WERI-Rb-1 (cell line): Measurements from ENCODE around the gene TCF7L1.
A peak's percentile ranks its signal among the peaks of the same experiment; 100 is the strongest.

ENCODE experiments used
- DNase-seq: peaks from one replicate; pipeline ENCODE4 v3.0.0-alpha.2; 2020
- H3K27ac ChIP-seq: fragments of 250-450 bp; sonication (Bioruptor Pico); 2 replicates; pipeline ENCODE4 v1.5.1; 2020; ENCODE audit warnings: mild to moderate bottlenecking, moderate library complexity
- H3K27me3 ChIP-seq: fragments of 250-450 bp; sonication (Bioruptor Pico); 2 replicates; pipeline ENCODE4 v1.5.1; 2021; ENCODE audit warnings: mild to moderate bottlenecking, low read depth, moderate library complexity; ENCODE audit not compliant: insufficient read depth, severe bottlenecking
- H3K36me3 ChIP-seq: fragments of 250-450 bp; sonication (Bioruptor Pico); 2 replicates; pipeline ENCODE4 v1.5.1; 2020; ENCODE audit warnings: mild to moderate bottlenecking, moderate library complexity
- H3K4me3 ChIP-seq: 2 replicates; pipeline ENCODE4 v1.5.1; 2011; ENCODE audit warnings: low read depth, mild to moderate bottlenecking, control low read depth, low read length
- H3K9me3 ChIP-seq: fragments of 250-450 bp; sonication (Bioruptor Pico); 2 replicates; pipeline ENCODE4 v1.5.1; 2021; ENCODE audit warnings: mild to moderate bottlenecking, moderate library complexity; ENCODE audit not compliant: severe bottlenecking
- CTCF ChIP-seq: IDR thresholded peaks from 2 replicates; pipeline ENCODE4 v1.5.1; 2011; ENCODE audit warnings: low read depth, mild to moderate bottlenecking, control low read depth, inconsistent platforms, low read length

Gene TCF7L1

DNA sequence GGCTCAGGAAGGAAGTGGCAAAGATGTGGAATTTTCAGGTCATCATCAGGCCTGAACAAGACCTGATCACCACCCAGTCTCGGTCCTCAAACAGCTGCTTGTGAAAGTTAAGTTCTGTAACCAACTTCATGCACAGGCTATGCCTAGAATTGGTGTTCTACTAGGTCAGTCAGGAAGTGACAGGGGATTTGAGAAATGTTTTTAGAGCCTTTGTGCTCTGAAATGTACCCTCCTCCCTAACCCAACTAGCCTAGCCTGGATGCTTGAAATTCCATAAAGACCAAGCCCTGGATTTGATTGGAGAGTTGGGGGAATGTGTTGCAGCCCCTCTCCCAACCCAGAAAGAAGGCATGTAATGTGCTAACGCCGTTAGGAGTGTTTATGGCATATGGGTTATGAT, 131.3 kb downstream of the TCF7L1 start:
- Histone ChIP-seq H3K4me3 (no peak overlapping the region), H3K27me3 (no peaks in the 10 kb centered on the region), H3K9me3 (no peaks in the 10 kb centered on the region), H3K27ac (no peak overlapping the region), H3K36me3 (no peaks in the 10 kb centered on the region)
- no peak for DNase-seq
- no peak for TF ChIP-seq CTCF

DNA sequence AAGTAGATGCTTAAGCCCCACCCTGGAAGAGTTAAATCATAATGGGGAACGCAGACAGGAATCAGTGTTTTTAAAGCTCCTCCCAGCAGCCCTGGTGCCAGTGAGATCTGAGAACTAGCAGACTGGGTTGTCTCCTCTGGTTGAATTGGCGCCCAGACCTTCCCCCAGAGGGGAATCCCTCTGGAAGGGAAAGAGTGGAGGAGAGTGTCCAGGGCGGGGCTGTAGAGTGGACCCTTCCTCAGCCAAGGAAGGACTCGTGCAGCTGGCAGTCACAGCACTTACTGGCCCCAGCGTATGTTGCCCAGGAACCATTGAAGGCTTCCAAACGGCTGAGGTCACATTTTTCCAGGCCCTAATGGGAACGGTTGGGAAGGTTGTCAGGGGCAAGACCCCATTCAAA, 132.1 kb downstream of the TCF7L1 start:
- H3K36me3 ChIP-seq, result no peaks in the 10 kb centered on the region
- DNase-seq, result no peak
- no peaks in the 10 kb centered on the region for H3K9me3 ChIP-seq
- H3K27ac ChIP-seq, result no peak overlapping the region
- H3K4me3 ChIP-seq, result no peak overlapping the region
- no peaks in the 10 kb centered on the region for H3K27me3 ChIP-seq
- TF ChIP-seq CTCF, result no peak

DNA sequence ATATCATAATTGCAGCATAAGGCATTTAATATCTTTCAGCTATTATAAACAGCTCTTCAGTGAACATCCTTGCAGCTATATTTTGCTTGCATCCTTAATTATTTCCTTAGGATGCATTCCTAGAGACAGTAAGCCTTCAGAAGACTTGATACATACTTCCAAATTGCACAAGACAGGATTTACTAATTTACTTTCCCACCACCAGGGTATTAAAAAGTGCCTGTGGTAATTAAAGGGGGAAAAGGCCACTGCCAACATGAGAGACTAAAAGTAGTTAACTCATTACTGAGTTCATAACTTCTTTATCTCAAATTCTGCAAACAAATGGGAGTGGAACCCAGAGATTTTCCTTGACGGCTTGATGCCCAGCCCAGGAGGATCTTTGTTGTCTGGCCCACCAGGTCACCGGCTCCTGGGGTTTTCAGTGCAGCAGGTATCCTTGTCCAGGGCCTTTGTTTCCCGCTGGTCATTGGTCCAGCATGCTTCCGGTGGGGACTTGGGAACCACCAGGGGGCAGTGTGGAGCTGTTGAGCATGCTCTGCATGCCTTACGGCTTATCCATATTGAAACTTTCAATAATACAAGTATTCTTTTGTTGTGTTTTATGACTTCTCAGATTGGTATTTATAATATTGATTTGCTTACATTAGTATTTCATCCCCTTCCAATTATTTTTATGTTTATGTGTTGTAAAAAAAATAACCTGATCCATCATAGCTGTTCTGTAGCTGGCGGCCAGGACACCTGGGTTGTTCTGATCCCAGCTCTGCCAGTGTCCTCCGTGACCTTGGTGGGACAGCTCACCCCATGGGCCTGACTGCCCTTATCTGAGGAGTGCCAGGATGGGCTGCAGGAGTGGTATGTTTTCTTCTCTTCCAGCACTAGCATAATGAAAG, 133.2 kb downstream of the TCF7L1 start:
- no peaks in the 10 kb centered on the region for H3K27me3 ChIP-seq
- no peaks in the 10 kb centered on the region for H3K9me3 ChIP-seq
- peak; percentile 78 for DNase-seq
- no peak overlapping the region for H3K27ac ChIP-seq
- H3K36me3 ChIP-seq, result no peaks in the 10 kb centered on the region
- H3K4me3 ChIP-seq, result no peak overlapping the region
- TF ChIP-seq CTCF, result peak; percentile 81

- Histone ChIP-seq H3K27me3 (no peaks in the 10 kb centered on the region), H3K36me3 (no peaks in the 10 kb centered on the region), H3K27ac (no peak overlapping the region), H3K9me3 (no peaks in the 10 kb centered on the region), H3K4me3 (no peak overlapping the region)
- no peak for TF ChIP-seq CTCF
- DNase-seq, result no peak
These were observed 136.8 kb downstream of the TCF7L1 start for GRCh38 chr2:85269959-85270358.

- TF ChIP-seq CTCF, result no peak
- no peak overlapping the region for H3K27ac ChIP-seq
- H3K9me3 ChIP-seq, result no peaks in the 10 kb centered on the region
- no peak for DNase-seq
- H3K36me3 ChIP-seq, result no peaks in the 10 kb centered on the region
- H3K27me3 ChIP-seq, result no peaks in the 10 kb centered on the region
- H3K4me3 ChIP-seq, result no peak overlapping the region
These were observed 139.2 kb downstream of the TCF7L1 start for GRCh38 chr2:85272357-85272756.
